Measurements from ENCODE around the gene LPCAT1. TPM values are rescaled to one million over a fixed set of nuclear protein-coding genes. Genes with fewer than 3 reads are reported as not detected.

LPCAT1 gene
- total and polyA plus RNA-seq, 2 experiments from 2014 or later: 78.0 to 255 TPM

DNA sequence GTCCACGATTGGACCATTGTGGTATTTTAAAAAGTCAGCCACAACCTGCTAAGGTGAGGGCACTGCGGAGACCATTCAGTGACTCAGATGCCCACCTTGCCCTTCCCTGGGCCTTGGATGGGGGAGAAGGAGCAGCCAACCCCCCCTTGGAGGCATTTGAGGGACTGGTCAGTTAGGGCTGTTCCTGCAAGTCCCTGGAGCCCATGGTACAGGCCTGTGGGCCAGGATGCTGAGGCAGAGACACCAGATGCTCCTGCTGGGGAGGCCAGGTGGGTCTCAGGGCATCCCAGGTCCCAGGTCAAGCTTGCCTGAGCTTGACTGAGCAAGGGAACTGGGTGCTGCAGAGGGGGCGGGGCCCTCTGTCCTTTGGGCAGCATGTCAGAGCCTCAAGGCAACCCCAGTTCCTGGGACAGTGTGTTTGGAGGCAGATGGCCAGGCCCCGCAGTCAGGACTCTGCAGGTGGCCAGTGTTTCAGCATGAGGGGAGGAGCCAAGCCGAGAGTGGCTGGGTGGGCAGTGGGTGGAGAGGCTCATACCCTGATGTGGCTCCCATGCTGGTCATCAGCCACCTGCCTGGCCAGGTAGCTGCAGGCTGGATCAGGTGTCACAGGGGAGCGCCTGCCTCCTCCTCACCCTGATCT is 106.1 kb downstream of the LPCAT1 start:
- H3K27me3 ChIP-seq (ENCODE audit: insufficient read depth): no peaks in the 10 kb centered on the region
- no peaks in the 10 kb centered on the region for H3K36me3 ChIP-seq (ENCODE audit: insufficient read depth)
- Mint-ChIP-seq H3K4me3 (no peak overlapping the region), H3K9me3 (peaks cover 9% of the 10 kb centered on the region), H3K4me1 (peaks cover 11% of the 10 kb centered on the region), H3K27me3 (ENCODE audit: insufficient read depth, low read depth, poor library complexity) (peaks cover 18% of the 10 kb centered on the region), H3K36me3 (ENCODE audit: low read depth) (no peaks in the 10 kb centered on the region; the same call in 2 of the 3 replicates), H3K27ac (no peak overlapping the region)
- H3K4me3 ChIP-seq: no peak overlapping the region
- H3F3A ChIP-seq (replicated peaks; ENCODE audit: low read depth): peaks cover 4% of the 10 kb centered on the region; the same call in 1 of the 2 replicates
- peaks cover 7% of the 10 kb centered on the region for H3K4me1 ChIP-seq (ENCODE audit: insufficient read depth)
- H4K20me1 ChIP-seq (replicated peaks; ENCODE audit: insufficient read depth): no peaks in the 10 kb centered on the region
- no peaks in the 10 kb centered on the region for H3K9me2 ChIP-seq (ENCODE audit: insufficient read depth)
- no peak overlapping the region for H3K27ac ChIP-seq (ENCODE audit: low read depth)
- no peak overlapping the region for H2AFZ ChIP-seq
- ATAC-seq (no peak), DNase-seq (ENCODE audit: low spot score) (no peak)
- no peaks in the 10 kb centered on the region for H3K79me2 ChIP-seq (replicated peaks; ENCODE audit: insufficient read depth)
- no peak for TF ChIP-seq JUNB (IDR thresholded peaks at IDR 0.05; ENCODE audit: unreplicated experiment)
- no peak for TF ChIP-seq NANOG (IDR thresholded peaks at IDR 0.05; ENCODE audit: borderline replicate concordance)
- no peak for TF ChIP-seq CTCF (conservative IDR thresholded peaks at IDR 0.05; ENCODE audit: low read depth in 2 of 2)
- no peak for TF ChIP-seq CREB1 (CRISPR knock-in tag; IDR thresholded peaks at IDR 0.05; ENCODE audit: low read depth)
- TF ChIP-seq ZNF331 (CRISPR knock-in tag; IDR thresholded peaks at IDR 0.05; ENCODE audit: low read depth): no peak
- no peak for TF ChIP-seq EZH2phosphoT487 (IDR thresholded peaks at IDR 0.05; ENCODE audit: unreplicated experiment)
- no peak for TF ChIP-seq POLR2AphosphoS5 (IDR thresholded peaks at IDR 0.05; ENCODE audit: low read depth)
- no peak for TF ChIP-seq ZNF462 (CRISPR knock-in tag; IDR thresholded peaks at IDR 0.05)
- TF ChIP-seq, protein P1, sequence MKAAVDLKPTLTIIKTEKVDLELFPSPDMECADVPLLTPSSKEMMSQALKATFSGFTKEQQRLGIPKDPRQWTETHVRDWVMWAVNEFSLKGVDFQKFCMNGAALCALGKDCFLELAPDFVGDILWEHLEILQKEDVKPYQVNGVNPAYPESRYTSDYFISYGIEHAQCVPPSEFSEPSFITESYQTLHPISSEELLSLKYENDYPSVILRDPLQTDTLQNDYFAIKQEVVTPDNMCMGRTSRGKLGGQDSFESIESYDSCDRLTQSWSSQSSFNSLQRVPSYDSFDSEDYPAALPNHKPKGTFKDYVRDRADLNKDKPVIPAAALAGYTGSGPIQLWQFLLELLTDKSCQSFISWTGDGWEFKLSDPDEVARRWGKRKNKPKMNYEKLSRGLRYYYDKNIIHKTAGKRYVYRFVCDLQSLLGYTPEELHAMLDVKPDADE (IDR thresholded peaks at IDR 0.05): no peak
- no peak for TF ChIP-seq ZNF114 (CRISPR knock-in tag; IDR thresholded peaks at IDR 0.05)
- no peak overlapping the region for H3K4me2 ChIP-seq

Data from GM23338 (cell line).